Rectal smooth muscle tissue (tissue), 1 donor: Measurements from ENCODE around the gene ABHD18.
A peak's percentile ranks its signal among the peaks of the same experiment; 100 is the strongest.
"Not testable (repeated sequence)": the region's sequence is repeated elsewhere in the genome, so short reads cannot be mapped to it uniquely, and the experiment has no call there.

Source experiments
- H3K27ac ChIP-seq: one replicate; pipeline ENCODE4 v1.7.0; 2013; ENCODE audit warnings: low read depth, low read length, inconsistent platforms
- H3K27me3 ChIP-seq: one replicate; pipeline ENCODE4 v1.7.0; 2013; ENCODE audit warnings: low read length; ENCODE audit not compliant: control insufficient read depth, insufficient read depth
- H3K36me3 ChIP-seq: one replicate; pipeline ENCODE4 v1.7.0; 2013; ENCODE audit warnings: low read length; ENCODE audit not compliant: control insufficient read depth, insufficient read depth
- H3K4me1 ChIP-seq: one replicate; pipeline ENCODE4 v1.7.0; 2013; ENCODE audit warnings: low read length; ENCODE audit not compliant: control insufficient read depth, insufficient read depth
- H3K4me3 ChIP-seq: one replicate; pipeline ENCODE4 v1.7.0; 2013; ENCODE audit warnings: low read length
- H3K9ac ChIP-seq: one replicate; pipeline ENCODE4 v1.7.0; 2013; ENCODE audit warnings: low read length

ABHD18 gene

GRCh38 chr4:128056396-128056795, 91.2 kb downstream of the ABHD18 start:
- Histone ChIP-seq H3K4me1 (no peaks in the 10 kb centered on the region), H3K27ac (no peak overlapping the region), H3K36me3 (no peaks in the 10 kb centered on the region), H3K4me3 (no peak overlapping the region), H3K9ac (no peak overlapping the region), H3K27me3 (no peaks in the 10 kb centered on the region)

DNA sequence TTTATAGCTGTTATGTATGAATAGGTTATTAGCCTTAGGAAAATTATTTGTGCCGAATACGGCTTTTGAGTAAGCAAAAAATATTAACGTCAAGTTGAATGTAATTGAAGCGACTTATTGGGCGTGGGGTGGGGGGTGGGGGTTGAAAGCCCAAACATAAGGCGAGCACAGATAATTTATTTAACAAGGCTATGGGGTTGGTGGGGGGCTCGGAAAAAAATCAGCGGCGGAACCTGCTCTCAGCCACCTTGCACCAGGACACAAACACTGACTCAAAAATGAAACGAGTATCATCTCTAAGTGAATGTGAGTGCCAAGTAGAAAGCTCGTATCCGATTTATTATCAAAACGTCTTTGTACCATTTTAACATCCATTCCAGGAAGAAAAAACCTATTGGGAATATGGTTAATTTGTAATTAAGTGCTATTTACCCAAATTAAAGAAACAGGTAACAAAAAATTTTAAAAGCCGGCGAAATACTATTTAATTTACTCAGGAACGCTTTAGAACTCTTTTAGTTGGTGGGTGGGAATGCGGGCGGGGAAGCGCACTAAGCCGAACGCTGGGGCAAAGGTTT, 95.0 kb downstream of the ABHD18 start:
- Histone ChIP-seq H3K4me3 (peak overlapping the region; percentile 82), H3K9ac (peak overlapping the region; percentile 70), H3K27me3 (no peaks in the 10 kb centered on the region), H3K27ac (peak overlapping the region; percentile 92), H3K4me1 (no peaks in the 10 kb centered on the region), H3K36me3 (no peaks in the 10 kb centered on the region)

GRCh38 chr4:128060699-128061565, 95.7 kb downstream of the ABHD18 start, which contains the start of gene LARP1B:
LARP1B (plus strand) TSS chr4:128061312; CDS start chr4:128074952, 13,640 bp downstream.
- no peaks in the 10 kb centered on the region for H3K4me1 ChIP-seq
- H3K27ac ChIP-seq: peak within 1 kb of the TSS; percentile 92
- H3K9ac ChIP-seq: peak within 1 kb of the TSS; percentile 70
- H3K4me3 ChIP-seq: peak within 1 kb of the TSS; percentile 82
- H3K27me3 ChIP-seq: no peaks in the 10 kb centered on the region
- no peaks in the 10 kb centered on the region for H3K36me3 ChIP-seq

DNA sequence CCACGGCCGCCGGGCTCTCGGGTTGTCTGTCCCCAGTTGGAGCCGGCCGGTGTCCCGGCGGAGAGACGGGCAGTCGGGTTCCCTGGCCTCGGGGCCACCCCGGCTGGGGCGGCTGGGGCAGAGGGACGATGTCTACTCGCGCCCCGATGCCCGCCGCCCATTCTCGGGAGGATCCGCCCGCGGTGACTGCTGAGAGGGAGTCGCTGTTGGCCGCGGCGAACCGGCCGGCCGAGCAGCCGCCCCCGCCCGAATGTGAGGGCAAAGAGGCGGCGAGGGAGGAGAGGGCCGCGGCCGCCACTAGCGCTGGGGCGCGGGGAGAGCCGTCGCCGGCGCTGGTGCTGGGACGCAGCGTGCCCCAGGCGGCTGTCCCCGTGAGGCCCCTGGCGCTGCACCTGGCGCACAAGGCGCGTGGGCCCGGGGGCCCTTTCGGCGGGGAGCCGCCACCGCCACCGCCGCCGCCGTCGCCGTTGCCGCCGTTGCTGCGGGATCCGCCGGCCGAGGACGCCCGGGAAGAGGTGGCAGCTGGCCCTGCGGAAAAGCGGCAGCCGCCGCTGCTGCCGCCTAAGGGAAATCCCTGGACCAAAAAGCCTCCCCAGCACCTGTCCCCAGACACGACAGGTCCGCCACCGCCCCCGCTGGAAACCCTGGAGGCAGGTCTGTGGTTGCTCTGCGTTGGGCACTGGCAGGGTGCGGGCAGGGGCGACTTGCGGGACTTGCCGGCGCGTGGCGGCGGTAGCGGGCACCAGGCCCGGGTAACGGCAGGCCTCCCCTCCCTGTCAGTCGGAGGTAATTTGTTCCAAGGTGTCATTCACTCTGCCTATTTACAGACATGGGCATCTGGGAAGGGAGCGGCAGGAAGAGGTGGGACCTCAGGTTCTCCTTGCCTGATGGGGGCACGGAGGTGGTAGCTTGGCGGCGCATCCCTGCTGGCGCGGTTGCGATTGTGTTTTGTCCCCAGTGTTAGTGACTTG, 96.6 kb downstream of the ABHD18 start:
- Histone ChIP-seq H3K9ac (peak overlapping the region; percentile 40), H3K27me3 (no peaks in the 10 kb centered on the region), H3K4me1 (no peaks in the 10 kb centered on the region), H3K36me3 (no peaks in the 10 kb centered on the region), H3K27ac (peak overlapping the region; percentile 92), H3K4me3 (peak overlapping the region; percentile 82)

GRCh38 chr4:128066453-128066820, 101.2 kb downstream of the ABHD18 start:
- H3K9ac ChIP-seq, H3K36me3 ChIP-seq, H3K27ac ChIP-seq, H3K27me3 ChIP-seq, H3K4me1 ChIP-seq, H3K4me3 ChIP-seq: not testable (repeated sequence)

GRCh38 chr4:128068918-128069317, 103.7 kb downstream of the ABHD18 start:
- Histone ChIP-seq H3K27me3 (no peaks in the 10 kb centered on the region), H3K4me1 (no peaks in the 10 kb centered on the region), H3K27ac (no peak overlapping the region), H3K36me3 (no peaks in the 10 kb centered on the region), H3K4me3 (no peak overlapping the region), H3K9ac (no peak overlapping the region)

DNA sequence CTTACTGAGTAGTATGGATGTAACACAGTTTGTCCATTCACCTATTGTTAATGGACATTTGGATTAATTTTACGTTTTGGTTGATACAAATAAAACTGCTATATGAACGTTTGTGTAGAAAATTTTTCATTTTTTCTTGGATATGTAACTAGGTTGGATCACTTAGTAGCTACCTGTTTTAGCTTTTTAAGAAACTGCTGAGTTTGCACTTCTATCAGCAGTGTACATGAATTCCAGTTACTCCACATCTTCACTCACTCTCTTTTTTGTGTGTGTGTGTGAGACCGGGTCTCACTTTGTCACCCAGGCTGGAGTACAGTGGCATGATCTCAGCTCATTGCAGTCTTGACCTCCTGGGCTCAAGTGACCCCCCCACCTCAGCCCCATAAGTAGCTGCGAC, 111.3 kb downstream of the ABHD18 start:
- Histone ChIP-seq H3K4me1 (no peaks in the 10 kb centered on the region), H3K36me3 (no peaks in the 10 kb centered on the region), H3K9ac (no peak overlapping the region), H3K27me3 (no peaks in the 10 kb centered on the region), H3K27ac (no peak overlapping the region), H3K4me3 (no peak overlapping the region)
